Fibroblast of skin of right quadriceps (primary cell): ENCODE data around the gene ARMCX2.
"Not testable (repeated sequence)": the region's sequence is repeated elsewhere in the genome, so short reads cannot be mapped to it uniquely, and the experiment has no call there.

Source experiments
- DNase-seq: peaks from one replicate; pipeline ENCODE4 v3.0.0-alpha.2; 2013

ARMCX2 gene

DNA sequence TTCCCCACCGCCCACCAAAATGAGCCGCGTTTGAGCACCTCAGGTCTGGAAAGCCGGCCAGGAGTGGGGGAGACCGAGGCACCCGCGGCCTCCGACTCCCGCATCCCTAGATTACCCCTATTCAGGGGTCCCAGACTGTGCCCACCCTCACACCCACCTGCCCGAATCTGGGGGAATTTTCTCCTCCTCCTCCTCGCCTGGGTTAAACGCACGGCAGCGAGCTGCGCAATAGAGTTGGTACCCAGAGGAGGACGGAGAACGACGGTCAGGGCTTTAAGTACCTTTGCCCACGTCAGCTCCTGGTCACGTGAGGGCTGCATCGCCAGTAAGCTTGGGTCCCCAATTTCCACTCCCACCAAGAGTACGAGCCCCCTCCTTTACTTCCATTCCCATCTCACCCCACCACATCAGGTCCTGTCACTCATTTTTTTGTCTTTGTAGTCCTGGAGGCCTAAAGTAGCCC is at the start of gene ARMCX2:
Gene ARMCX2 (minus strand): TSS at position 250 of the 463 bp plus-strand sequence. CDS start 2,262 bp downstream, outside the sequence.
- DNase-seq, result peak; percentile 75

GRCh38 chrX:101709384-101709783 is 49.7 kb upstream of the ARMCX2 start:
- DNase-seq, result no peak

- DNase-seq, result peak; percentile 28
Measured at GRCh38 chrX:101708163-101708562, 48.5 kb upstream of the ARMCX2 start.

GRCh38 chrX:101693476-101693875 is 33.8 kb upstream of the ARMCX2 start:
- no peak for DNase-seq

DNA sequence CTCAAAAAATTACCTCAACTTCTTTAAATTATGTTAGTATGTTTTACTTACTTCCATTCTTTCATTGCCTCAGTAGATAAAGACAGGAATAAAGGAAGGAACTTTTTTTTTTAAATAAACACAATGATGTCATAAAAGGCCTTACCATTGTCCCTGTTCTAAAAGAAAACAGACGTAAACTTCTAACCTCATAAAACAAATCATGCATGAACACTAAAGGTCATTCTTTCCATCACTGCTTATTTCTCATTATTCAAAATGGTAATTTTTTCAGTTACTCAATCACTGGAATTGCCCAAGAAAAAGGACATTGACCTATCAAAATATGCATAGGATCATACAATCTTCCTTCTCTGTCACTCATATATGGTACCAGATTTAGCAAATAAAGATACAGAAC is 32.2 kb upstream of the ARMCX2 start:
- no peak for DNase-seq

GRCh38 chrX:101686574-101686973 is 26.9 kb upstream of the ARMCX2 start:
- no peak for DNase-seq

- DNase-seq, result peak; percentile 13
Measured at GRCh38 chrX:101685923-101686322, 26.3 kb upstream of the ARMCX2 start.

DNA sequence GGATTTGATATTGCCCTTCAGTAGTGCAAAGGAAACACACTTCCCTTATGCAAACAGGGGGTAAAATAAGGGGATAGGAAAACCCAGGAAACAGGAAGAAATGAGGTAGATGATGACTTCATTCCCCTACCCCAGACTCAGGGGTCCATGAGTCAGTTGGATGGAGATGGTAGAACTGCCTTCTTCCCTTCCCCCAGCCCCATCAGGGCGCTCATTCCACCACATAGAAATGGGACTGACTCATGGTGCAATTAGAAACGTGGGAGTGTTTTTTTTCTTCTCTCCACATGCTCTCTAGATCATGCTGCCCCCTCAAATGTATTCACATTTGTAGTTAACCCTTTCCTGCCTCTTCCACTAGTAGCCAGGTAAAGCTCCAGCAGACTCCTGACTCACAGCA is 23.1 kb upstream of the ARMCX2 start:
- peak; percentile 88 for DNase-seq

GRCh38 chrX:101677028-101677427 is 17.4 kb upstream of the ARMCX2 start:
- DNase-seq, result no peak

DNA sequence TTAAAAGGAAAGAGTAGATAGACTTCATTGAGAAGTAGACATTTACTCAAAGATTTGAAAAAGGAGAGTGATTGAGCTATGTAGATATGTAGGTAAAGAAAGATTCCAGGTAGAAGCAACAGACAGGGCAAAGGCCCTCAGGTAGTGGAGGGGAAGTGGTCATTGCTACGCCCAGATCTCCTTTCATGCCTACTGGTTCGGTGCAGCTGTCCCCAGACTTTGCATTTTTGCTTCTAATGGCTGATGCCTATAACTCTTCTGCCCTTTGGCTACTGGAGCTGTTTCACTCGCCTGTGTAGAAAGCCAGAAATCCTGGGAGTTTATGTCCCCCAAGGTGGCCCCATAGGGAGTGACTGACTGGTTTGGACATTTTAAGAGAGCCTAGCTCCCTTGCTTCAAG is 16.9 kb upstream of the ARMCX2 start:
- DNase-seq, result no peak

DNA sequence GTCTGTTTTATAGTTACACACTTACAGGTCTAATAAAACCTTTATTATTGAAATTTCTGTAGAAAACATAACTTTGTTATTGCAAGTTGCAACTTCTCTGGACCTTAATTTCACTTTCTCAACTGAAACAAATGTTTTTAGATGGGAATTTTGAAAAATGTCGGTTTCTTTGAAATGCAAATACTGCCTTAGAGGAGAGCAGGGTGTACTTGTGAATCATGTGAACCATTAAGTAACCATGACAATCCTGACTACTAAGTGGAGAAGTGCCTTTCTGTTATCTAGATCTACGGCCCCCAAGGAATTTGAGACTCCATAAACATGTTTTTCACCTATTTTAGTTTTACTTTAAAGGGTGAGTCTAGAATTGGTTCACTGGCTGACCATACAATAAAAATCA is 8.5 kb upstream of the ARMCX2 start:
- no peak for DNase-seq

- peak; percentile 54 for DNase-seq
Measured at GRCh38 chrX:101658661-101659491, 774 bp downstream of the ARMCX2 start.

DNA sequence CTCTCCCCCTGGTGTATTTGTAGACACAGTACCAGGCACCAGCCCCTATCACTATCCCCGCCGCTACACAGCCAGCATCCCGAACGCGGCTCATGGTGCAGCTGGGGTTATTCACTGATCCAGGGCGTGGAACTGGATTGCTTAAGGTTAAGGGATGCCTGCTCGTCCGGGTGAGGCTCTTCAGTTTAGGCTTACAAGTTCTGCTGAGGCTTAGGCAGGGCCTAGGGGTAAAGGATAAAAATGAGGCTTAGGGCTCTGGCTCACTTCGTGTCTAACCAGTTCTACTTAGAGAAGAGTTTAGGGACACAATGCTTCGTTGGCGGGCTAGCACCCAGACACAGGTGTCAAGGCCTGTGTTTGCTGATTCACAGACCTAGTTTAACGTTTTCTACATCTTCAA is 2.2 kb downstream of the ARMCX2 start:
- DNase-seq, result no peak

GRCh38 chrX:101656817-101657216 is 2.8 kb downstream of the ARMCX2 start:
- DNase-seq, result no peak

DNA sequence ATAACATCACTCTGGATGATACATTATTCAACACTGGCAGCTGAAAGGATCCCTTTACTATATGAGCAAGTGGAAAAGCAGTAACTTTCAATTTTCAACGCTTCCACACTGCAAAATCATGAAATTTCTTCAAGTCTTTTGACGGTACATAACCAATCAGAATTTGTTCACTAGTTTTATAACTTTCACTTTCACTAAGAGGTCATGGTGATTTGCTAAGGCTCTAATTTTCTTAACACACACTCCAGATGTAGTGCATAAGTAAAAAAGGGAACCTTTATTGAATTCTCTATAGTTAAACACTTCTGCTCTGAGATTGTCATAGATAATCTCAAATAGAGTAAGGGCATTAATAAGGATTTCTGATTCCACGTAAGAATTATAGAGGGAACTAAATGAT is 4.1 kb downstream of the ARMCX2 start:
- DNase-seq, result no peak

GRCh38 chrX:101647716-101648115 is 11.9 kb downstream of the ARMCX2 start:
- not testable (repeated sequence) for DNase-seq

- DNase-seq, result no peak
Measured at GRCh38 chrX:101642093-101642492, 17.6 kb downstream of the ARMCX2 start.

- DNase-seq, result no peak
Measured at GRCh38 chrX:101639583-101639982, 20.1 kb downstream of the ARMCX2 start.

- peak; percentile 10 for DNase-seq
Measured at GRCh38 chrX:101619364-101619763, 40.3 kb downstream of the ARMCX2 start.

DNA sequence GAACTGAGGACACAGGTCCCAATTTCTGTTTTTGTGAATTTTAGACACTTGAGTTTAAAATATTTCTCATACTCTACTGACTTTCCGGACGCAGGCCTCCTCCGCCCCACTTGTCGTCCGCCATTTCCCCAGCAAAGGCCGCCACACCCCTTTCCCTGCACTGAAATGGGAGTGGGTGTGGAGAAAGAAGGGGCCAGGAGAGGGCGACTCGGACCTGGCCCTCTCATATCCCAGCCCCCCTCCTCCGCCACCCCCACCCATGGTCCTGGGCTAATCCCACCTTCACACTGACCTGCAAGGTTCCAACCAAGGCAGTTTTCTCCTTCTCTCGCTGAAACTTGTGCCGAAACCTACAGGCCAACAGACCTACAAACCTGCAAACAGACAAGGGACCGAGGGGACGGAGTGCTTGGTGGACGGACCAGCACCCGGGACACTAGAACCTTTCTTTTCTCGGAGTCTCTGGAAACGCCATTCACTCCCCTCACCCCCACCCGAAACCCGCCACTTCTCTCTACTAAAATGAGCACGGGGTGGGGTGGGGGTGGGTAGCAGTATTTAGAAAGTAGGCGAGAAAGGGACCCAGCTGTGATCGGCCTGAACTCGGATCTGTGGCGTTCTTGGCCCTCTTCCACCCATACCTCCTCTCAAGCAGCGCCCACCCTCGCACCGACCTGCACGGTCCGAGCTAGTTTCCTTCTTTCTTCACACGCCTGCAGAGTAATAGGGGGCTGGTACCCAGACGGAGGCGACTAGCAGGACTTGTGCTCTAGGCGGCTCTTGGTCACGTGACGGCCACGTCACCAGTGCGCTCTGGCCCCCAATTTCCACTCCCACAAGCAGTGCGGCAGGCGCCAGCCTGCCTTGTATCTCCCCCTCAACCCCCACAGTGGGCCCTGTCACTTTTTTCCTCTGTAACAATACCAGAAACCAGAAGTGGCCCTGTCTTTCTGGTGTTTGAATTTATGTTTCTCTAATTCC is 42.1 kb downstream of the ARMCX2 start, which contains the start of gene ARMCX6:
Gene ARMCX6 (minus strand): TSS at position 790 of the 981 bp plus-strand sequence. CDS start 1,380 bp downstream, outside the sequence.
- DNase-seq, result peak; percentile 77

GRCh38 chrX:101605728-101606127 is 53.9 kb downstream of the ARMCX2 start:
- no peak for DNase-seq
